K562 (cell line): Measurements from ENCODE around the gene SMG9. TPM values are rescaled to one million over a fixed set of nuclear protein-coding genes. Genes with fewer than 3 reads are reported as not detected.

Experiments used
- CHD7 ChIP-seq: fragments of 200-600 bp; sonication (generic); IDR thresholded peaks from one replicate; pipeline ENCODE4 v1.6.1; 2012; ENCODE audit warnings: mild to moderate bottlenecking, low read depth, low read length, inconsistent platforms
- L3MBTL2 ChIP-seq: fragments of 450-650 bp; IDR thresholded peaks from 2 replicates; pipeline ENCODE4 v1.6.1; 2016; ENCODE audit warnings: mild to moderate bottlenecking, moderate library complexity
- NFYB ChIP-seq: IDR thresholded peaks from 2 replicates; pipeline ENCODE4 v1.6.1; 2011; ENCODE audit warnings: mild to moderate bottlenecking, moderate library complexity; ENCODE audit not compliant: insufficient read length; ENCODE audit errors: extremely low read depth
- TAF7 ChIP-seq: fragments of 450-650 bp; IDR thresholded peaks from 2 replicates; pipeline ENCODE4 v1.6.1; 2016; ENCODE audit warnings: missing genetic modification characterization, missing compliant biosample characterization
- THRB ChIP-seq: fragments of 450-650 bp; formaldehyde crosslinking; conservative IDR thresholded peaks from 2 replicates; pipeline ENCODE4 v1.4.0; 2022; ENCODE audit warnings: mild to moderate bottlenecking, missing genetic modification characterization
- polyA plus RNA-seq, 8 experiments: library from polyadenylated mRNA; depleted of rRNA in 4 of 8; stranded (reverse) in 5 of 8; unstranded in 3 of 8; fragments of >200 nt; fragmentation: Nextera tagmentation in 2 of 8; fragmentation: Illumina TruSeq in 1 of 8; extraction: Ambion mirVana in 2 of 8; extraction: Trizol in 1 of 8; gene quantifications; 2 replicates each; pipeline versions ENCODE4 v1.2.1 to v1.2.3, GENCODE V29; 2011 to 2014; ENCODE audit warnings: inconsistent platforms in 1 of 8, missing spikeins in 1 of 8
- total RNA-seq, 7 experiments: library from RNA; depleted of rRNA in 6 of 7; stranded (reverse); fragments of >200 nt in 6 of 7; fragmentation: Illumina TruSeq in 2 of 7; extraction: Trizol in 2 of 7; gene quantifications; 2 replicates each; pipeline versions ENCODE4 v1.2.1 to v1.2.3, GENCODE V29; 2011 to 2021; ENCODE audit warnings: low replicate concordance in 1 of 7
- TF ChIP-seq, protein P1 (sequence below), 3 experiments: fragments of 200-800 bp in 1 of 3; fragments of 250-450 bp in 1 of 3; fragments of 450-650 bp in 1 of 3; sonication (Bioruptor Pico) in 1 of 3; sonication (Bioruptor generic) in 1 of 3; formaldehyde crosslinking in 1 of 3; IDR thresholded peaks; 2 replicates each; pipeline versions ENCODE4 v1.6.1 to v1.8.0; 2016 to 2022; ENCODE audit warnings: mild to moderate bottlenecking in 2 of 3, missing genetic modification characterization in 2 of 3, missing compliant biosample characterization in 1 of 3, moderate library complexity in 1 of 3
- TF ChIP-seq, protein P2 (sequence below): IDR thresholded peaks from 2 replicates; pipeline ENCODE4 v1.6.1; 2011; ENCODE audit warnings: borderline replicate concordance, low read depth, mild to moderate bottlenecking, moderate library complexity, low read length; ENCODE audit not compliant: insufficient read depth, poor library complexity, severe bottlenecking

Gene SMG9
- total and polyA plus RNA-seq, 9 of the 15 experiments (the other 6 are each of a cell fraction or from before 2014, with no cell fraction given): 1.7 to 79.7 (median 40.2) TPM

DNA sequence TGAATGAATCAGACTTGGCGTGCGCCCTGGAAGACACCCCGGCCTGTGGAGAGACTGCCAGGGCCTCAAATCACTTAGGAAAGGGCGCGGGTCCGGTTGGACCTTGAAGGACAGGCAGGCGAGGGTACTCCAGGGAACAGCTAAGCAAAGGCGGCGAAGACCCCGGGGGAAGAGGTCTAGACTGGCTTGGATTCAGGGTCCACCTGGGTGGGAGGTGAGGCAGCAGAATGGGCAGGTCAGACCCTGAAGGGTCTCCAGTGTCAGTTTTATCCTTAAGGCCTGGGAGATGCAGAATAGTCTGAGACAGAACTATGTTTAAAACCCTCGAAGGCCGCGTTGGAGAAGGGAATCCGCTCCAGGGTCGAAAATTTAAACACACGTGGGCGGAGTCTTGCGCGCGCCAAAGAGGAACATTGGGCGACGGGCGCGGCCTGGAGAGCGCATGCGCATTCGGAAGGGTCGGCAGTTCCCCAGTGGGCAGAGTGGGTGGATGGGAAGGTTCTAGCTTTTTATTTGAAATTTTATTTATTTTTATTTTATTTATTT is 567 bp upstream of the SMG9 start (continued):
- TF ChIP-seq CHD7 (no peak), NFYB (peak; percentile 49), THRB (no peak), L3MBTL2 (peak; percentile 96), TAF7 (tag) (no peak; the same call in 1 of the 2 replicates)
- TF ChIP-seq, protein P1, sequence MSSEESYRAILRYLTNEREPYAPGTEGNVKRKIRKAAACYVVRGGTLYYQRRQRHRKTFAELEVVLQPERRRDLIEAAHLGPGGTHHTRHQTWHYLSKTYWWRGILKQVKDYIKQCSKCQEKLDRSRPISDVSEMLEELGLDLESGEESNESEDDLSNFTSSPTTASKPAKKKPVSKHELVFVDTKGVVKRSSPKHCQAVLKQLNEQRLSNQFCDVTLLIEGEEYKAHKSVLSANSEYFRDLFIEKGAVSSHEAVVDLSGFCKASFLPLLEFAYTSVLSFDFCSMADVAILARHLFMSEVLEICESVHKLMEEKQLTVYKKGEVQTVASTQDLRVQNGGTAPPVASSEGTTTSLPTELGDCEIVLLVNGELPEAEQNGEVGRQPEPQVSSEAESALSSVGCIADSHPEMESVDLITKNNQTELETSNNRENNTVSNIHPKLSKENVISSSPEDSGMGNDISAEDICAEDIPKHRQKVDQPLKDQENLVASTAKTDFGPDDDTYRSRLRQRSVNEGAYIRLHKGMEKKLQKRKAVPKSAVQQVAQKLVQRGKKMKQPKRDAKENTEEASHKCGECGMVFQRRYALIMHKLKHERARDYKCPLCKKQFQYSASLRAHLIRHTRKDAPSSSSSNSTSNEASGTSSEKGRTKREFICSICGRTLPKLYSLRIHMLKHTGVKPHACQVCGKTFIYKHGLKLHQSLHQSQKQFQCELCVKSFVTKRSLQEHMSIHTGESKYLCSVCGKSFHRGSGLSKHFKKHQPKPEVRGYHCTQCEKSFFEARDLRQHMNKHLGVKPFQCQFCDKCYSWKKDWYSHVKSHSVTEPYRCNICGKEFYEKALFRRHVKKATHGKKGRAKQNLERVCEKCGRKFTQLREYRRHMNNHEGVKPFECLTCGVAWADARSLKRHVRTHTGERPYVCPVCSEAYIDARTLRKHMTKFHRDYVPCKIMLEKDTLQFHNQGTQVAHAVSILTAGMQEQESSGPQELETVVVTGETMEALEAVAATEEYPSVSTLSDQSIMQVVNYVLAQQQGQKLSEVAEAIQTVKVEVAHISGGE (CRISPR knock-in tag; IDR thresholded peaks at IDR 0.05): no peak
- TF ChIP-seq, protein P2, sequence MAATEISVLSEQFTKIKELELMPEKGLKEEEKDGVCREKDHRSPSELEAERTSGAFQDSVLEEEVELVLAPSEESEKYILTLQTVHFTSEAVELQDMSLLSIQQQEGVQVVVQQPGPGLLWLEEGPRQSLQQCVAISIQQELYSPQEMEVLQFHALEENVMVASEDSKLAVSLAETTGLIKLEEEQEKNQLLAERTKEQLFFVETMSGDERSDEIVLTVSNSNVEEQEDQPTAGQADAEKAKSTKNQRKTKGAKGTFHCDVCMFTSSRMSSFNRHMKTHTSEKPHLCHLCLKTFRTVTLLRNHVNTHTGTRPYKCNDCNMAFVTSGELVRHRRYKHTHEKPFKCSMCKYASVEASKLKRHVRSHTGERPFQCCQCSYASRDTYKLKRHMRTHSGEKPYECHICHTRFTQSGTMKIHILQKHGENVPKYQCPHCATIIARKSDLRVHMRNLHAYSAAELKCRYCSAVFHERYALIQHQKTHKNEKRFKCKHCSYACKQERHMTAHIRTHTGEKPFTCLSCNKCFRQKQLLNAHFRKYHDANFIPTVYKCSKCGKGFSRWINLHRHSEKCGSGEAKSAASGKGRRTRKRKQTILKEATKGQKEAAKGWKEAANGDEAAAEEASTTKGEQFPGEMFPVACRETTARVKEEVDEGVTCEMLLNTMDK: no peak
